GM12864 (cell line): Measurements from ENCODE around the gene HIC1.

Experiments
- DNase-seq: peaks from one replicate; pipeline ENCODE4 v3.0.0-alpha.2; 2011; ENCODE audit warnings: low read depth
- H3K4me3 ChIP-seq: 2 replicates; pipeline ENCODE4 v1.5.1; 2011; ENCODE audit warnings: mild to moderate bottlenecking, low read depth, low read length, control low read depth
- CTCF ChIP-seq: IDR thresholded peaks from 2 replicates; pipeline ENCODE4 v1.5.1; 2011; ENCODE audit warnings: low read depth, mild to moderate bottlenecking, moderate library complexity, low read length, control low read depth, inconsistent platforms; ENCODE audit errors: missing control alignments

The HIC1 gene

GRCh38 chr17:2082003-2082781, 27.3 kb downstream of the HIC1 start:
- no peak for DNase-seq
- no peak for TF ChIP-seq CTCF
- no peak overlapping the region for H3K4me3 ChIP-seq

GRCh38 chr17:2083613-2084035, 28.7 kb downstream of the HIC1 start:
- DNase-seq, result peak; percentile 74
- H3K4me3 ChIP-seq, result no peak overlapping the region
- no peak for TF ChIP-seq CTCF

- DNase-seq, result no peak
- no peak for TF ChIP-seq CTCF
- no peak overlapping the region for H3K4me3 ChIP-seq
Measured at GRCh38 chr17:2084036-2084765, 29.3 kb downstream of the HIC1 start.

GRCh38 chr17:2084766-2085647, 30.1 kb downstream of the HIC1 start:
- DNase-seq, result no peak
- no peak overlapping the region for H3K4me3 ChIP-seq
- no peak for TF ChIP-seq CTCF

- no peak for TF ChIP-seq CTCF
Measured at GRCh38 chr17:2085648-2085949, 30.7 kb downstream of the HIC1 start.

GRCh38 chr17:2086306-2086705, 31.4 kb downstream of the HIC1 start:
- H3K4me3 ChIP-seq, result no peak overlapping the region
- DNase-seq, result no peak
- TF ChIP-seq CTCF, result no peak

More at GRCh38 chr17:2085648-2085949, 30.7 kb downstream of the HIC1 start:
- H3K4me3 ChIP-seq, result no peak overlapping the region
- DNase-seq, result no peak
